ENCODE results near the gene ANK3.

Gene ANK3

GRCh38 chr10:60203993-60204618 lies 185.6 kb downstream of the ANK3 start:
- no peaks in the 10 kb centered on the region for H3K36me3 Mint-ChIP-seq (ENCODE audit: low read depth)
- no peaks in the 10 kb centered on the region for H3K27me3 Mint-ChIP-seq (ENCODE audit: low read depth, poor library complexity)
- DNase-seq = no peak
- no peak overlapping the region for H3K4me3 Mint-ChIP-seq
- TF ChIP-seq CTCF (IDR thresholded peaks at IDR 0.05) = peak; percentile 58
- H3K27ac Mint-ChIP-seq = no peak overlapping the region
- no peaks in the 10 kb centered on the region for H3K4me1 Mint-ChIP-seq
- H3K9me3 Mint-ChIP-seq = no peaks in the 10 kb centered on the region

- Mint-ChIP-seq H3K27ac (no peak overlapping the region), H3K36me3 (ENCODE audit: low read depth) (no peaks in the 10 kb centered on the region), H3K9me3 (no peaks in the 10 kb centered on the region), H3K4me3 (no peak overlapping the region), H3K4me1 (no peaks in the 10 kb centered on the region), H3K27me3 (ENCODE audit: low read depth, poor library complexity) (peaks cover 5% of the 10 kb centered on the region)
- DNase-seq = no peak
- TF ChIP-seq CTCF (IDR thresholded peaks at IDR 0.05) = no peak
Measured at GRCh38 chr10:60200682-60201053, 189.0 kb downstream of the ANK3 start.

- TF ChIP-seq CTCF (IDR thresholded peaks at IDR 0.05) = no peak
- no peaks in the 10 kb centered on the region for H3K36me3 Mint-ChIP-seq (ENCODE audit: low read depth)
- H3K27me3 Mint-ChIP-seq (ENCODE audit: low read depth, poor library complexity) = peaks cover 5% of the 10 kb centered on the region
- no peaks in the 10 kb centered on the region for H3K9me3 Mint-ChIP-seq
- no peak overlapping the region for H3K4me3 Mint-ChIP-seq
- DNase-seq = no peak
- no peaks in the 10 kb centered on the region for H3K4me1 Mint-ChIP-seq
- H3K27ac Mint-ChIP-seq = no peak overlapping the region
Measured at GRCh38 chr10:60200012-60200681, 189.5 kb downstream of the ANK3 start.

- Mint-ChIP-seq H3K27me3 (ENCODE audit: low read depth, poor library complexity) (peaks cover 5% of the 10 kb centered on the region), H3K36me3 (ENCODE audit: low read depth) (no peaks in the 10 kb centered on the region), H3K4me3 (no peak overlapping the region), H3K4me1 (no peaks in the 10 kb centered on the region), H3K27ac (no peak overlapping the region), H3K9me3 (no peaks in the 10 kb centered on the region)
- TF ChIP-seq CTCF (IDR thresholded peaks at IDR 0.05) = no peak
- DNase-seq = no peak
Measured at GRCh38 chr10:60197206-60197605, 192.5 kb downstream of the ANK3 start.

- no peaks in the 10 kb centered on the region for H3K4me1 Mint-ChIP-seq
- peaks cover 15% of the 10 kb centered on the region for H3K9me3 Mint-ChIP-seq
- H3K27me3 Mint-ChIP-seq (ENCODE audit: low read depth, poor library complexity) = peaks cover 5% of the 10 kb centered on the region
- H3K36me3 Mint-ChIP-seq (ENCODE audit: low read depth) = peaks cover 6% of the 10 kb centered on the region
- no peak for TF ChIP-seq CTCF (IDR thresholded peaks at IDR 0.05)
- no peak overlapping the region for H3K4me3 Mint-ChIP-seq
- no peak overlapping the region for H3K27ac Mint-ChIP-seq
- no peak for DNase-seq
Measured at GRCh38 chr10:60194421-60194820, 195.3 kb downstream of the ANK3 start.

GRCh38 chr10:60192946-60193345 lies 196.7 kb downstream of the ANK3 start:
- no peak overlapping the region for H3K27ac Mint-ChIP-seq
- peaks cover 15% of the 10 kb centered on the region for H3K9me3 Mint-ChIP-seq
- H3K4me1 Mint-ChIP-seq = peaks cover 2% of the 10 kb centered on the region
- peaks cover 6% of the 10 kb centered on the region for H3K36me3 Mint-ChIP-seq (ENCODE audit: low read depth)
- no peak for DNase-seq
- no peak for TF ChIP-seq CTCF (IDR thresholded peaks at IDR 0.05)
- H3K27me3 Mint-ChIP-seq (ENCODE audit: low read depth, poor library complexity) = peaks cover 10% of the 10 kb centered on the region
- no peak overlapping the region for H3K4me3 Mint-ChIP-seq
